ENCODE measurements around the gene BANP.

- TF ChIP-seq, protein P1, sequence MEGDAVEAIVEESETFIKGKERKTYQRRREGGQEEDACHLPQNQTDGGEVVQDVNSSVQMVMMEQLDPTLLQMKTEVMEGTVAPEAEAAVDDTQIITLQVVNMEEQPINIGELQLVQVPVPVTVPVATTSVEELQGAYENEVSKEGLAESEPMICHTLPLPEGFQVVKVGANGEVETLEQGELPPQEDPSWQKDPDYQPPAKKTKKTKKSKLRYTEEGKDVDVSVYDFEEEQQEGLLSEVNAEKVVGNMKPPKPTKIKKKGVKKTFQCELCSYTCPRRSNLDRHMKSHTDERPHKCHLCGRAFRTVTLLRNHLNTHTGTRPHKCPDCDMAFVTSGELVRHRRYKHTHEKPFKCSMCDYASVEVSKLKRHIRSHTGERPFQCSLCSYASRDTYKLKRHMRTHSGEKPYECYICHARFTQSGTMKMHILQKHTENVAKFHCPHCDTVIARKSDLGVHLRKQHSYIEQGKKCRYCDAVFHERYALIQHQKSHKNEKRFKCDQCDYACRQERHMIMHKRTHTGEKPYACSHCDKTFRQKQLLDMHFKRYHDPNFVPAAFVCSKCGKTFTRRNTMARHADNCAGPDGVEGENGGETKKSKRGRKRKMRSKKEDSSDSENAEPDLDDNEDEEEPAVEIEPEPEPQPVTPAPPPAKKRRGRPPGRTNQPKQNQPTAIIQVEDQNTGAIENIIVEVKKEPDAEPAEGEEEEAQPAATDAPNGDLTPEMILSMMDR (IDR thresholded peaks at IDR 0.05): no peak
- TF ChIP-seq JUND (IDR thresholded peaks at IDR 0.05) (no peak), FOXM1 (IDR thresholded peaks at IDR 0.05; ENCODE audit: low read depth) (no peak), TAF1 (IDR thresholded peaks at IDR 0.05; ENCODE audit: borderline replicate concordance, low read depth, low read length) (no peak), IRF3 (IDR thresholded peaks at IDR 0.05; ENCODE audit: low read depth, low read length) (no peak), NRF1 (IDR thresholded peaks at IDR 0.05; ENCODE audit: low read depth, low read length) (no peak), SMC3 (IDR thresholded peaks at IDR 0.05; ENCODE audit: low read depth, low read length) (no peak), CHD2 (IDR thresholded peaks at IDR 0.05; ENCODE audit: low read length, partially characterized antibody) (no peak)
Measured at GRCh38 chr16:88059701-88060386, 108.6 kb downstream of the BANP start.
